Subcutaneous abdominal adipose tissue (tissue), 5 donors: ENCODE data around the gene PARVG.

Experiments used
- H3K27ac ChIP-seq: one replicate; pipeline ENCODE4 v1.7.0; 2013; ENCODE audit warnings: low read depth, mild to moderate bottlenecking, inconsistent platforms, low read length, moderate library complexity
- H3K27me3 ChIP-seq, 5 donors: one replicate each; pipeline ENCODE4 v1.7.0; 2013; ENCODE audit warnings: low read length in 5 of 5, inconsistent platforms in 1 of 5; ENCODE audit not compliant: control insufficient read depth in 5 of 5, insufficient read depth in 4 of 5
- H3K36me3 ChIP-seq, 5 donors: one replicate each; pipeline ENCODE4 v1.7.0; 2013; ENCODE audit warnings: low read length in 5 of 5; ENCODE audit not compliant: control insufficient read depth in 5 of 5, insufficient read depth in 5 of 5
- H3K4me1 ChIP-seq, 5 donors: one replicate each; pipeline ENCODE4 v1.7.0; 2013; ENCODE audit warnings: low read length in 5 of 5, mild to moderate bottlenecking in 3 of 5, moderate library complexity in 1 of 5; ENCODE audit not compliant: control insufficient read depth in 5 of 5, insufficient read depth in 5 of 5
- H3K4me3 ChIP-seq, 5 donors: one replicate each; pipeline ENCODE4 v1.7.0; 2013; ENCODE audit warnings: low read length in 5 of 5, low read depth in 1 of 5
- H3K9ac ChIP-seq, 5 donors: one replicate each; pipeline ENCODE4 v1.7.0; 2013; ENCODE audit warnings: low read length in 5 of 5, mild to moderate bottlenecking in 4 of 5, moderate library complexity in 3 of 5
- H3K9me3 ChIP-seq, 5 donors: one replicate each; pipeline ENCODE4 v1.7.0; 2013; ENCODE audit warnings: low read length in 5 of 5; ENCODE audit not compliant: control insufficient read depth in 5 of 5
- donor health status: healthy.
- donor health status: healthy.
- donor health status: healthy.
- donor health status: healthy.
- donor health status: healthy.

PARVG gene

DNA sequence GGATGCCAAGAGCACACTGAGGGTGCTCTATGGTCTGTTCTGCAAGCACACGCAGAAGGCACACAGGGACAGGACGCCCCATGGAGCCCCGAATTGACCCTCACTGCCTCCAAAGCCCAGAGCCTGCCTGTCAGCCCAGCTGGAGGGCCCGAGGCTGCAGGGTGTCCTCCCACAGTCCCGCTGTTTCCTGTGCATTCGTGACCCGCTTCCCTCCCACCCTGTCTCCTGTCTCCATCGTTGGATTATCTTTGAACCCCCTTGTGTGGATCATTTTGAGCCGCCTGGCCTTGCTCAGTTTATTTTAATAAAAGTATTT is 25.6 kb downstream of the PARVG start:
- Histone ChIP-seq H3K27ac (no peak overlapping the region), H3K4me1 (no peaks in the 10 kb centered on the region), H3K4me3 (no peak overlapping the region), H3K27me3 (peaks cover 3 to 22% (median 18%) of the 10 kb centered on the region in 5 donors), H3K9me3 (peaks cover 5 to 19% (median 14%) of the 10 kb centered on the region in 5 donors), H3K9ac (no peak overlapping the region), H3K36me3 (peaks cover 0 to 10% (median 0%) of the 10 kb centered on the region in 5 donors)

DNA sequence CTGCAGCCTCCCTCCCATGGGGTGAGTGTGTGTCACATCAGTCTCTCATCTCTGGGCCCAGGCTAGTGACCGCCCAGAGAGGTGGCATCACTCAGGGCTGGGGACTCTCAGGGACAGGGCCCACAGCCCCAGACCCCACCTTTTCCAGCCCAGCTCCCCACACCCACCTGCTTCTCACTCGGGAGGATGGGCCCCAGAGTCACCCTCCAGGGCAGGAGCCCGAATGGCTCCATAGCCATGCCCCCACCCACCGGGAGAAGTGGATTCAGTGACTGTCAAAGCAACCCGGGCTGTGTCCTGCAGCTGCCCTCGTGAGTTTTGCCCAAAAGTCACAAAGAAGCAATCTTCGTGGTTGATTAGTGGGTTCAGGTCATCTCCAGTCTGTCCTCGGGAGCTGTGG is 26.0 kb downstream of the PARVG start:
- peaks cover 0 to 10% (median 0%) of the 10 kb centered on the region in 5 donors for H3K36me3 ChIP-seq

DNA sequence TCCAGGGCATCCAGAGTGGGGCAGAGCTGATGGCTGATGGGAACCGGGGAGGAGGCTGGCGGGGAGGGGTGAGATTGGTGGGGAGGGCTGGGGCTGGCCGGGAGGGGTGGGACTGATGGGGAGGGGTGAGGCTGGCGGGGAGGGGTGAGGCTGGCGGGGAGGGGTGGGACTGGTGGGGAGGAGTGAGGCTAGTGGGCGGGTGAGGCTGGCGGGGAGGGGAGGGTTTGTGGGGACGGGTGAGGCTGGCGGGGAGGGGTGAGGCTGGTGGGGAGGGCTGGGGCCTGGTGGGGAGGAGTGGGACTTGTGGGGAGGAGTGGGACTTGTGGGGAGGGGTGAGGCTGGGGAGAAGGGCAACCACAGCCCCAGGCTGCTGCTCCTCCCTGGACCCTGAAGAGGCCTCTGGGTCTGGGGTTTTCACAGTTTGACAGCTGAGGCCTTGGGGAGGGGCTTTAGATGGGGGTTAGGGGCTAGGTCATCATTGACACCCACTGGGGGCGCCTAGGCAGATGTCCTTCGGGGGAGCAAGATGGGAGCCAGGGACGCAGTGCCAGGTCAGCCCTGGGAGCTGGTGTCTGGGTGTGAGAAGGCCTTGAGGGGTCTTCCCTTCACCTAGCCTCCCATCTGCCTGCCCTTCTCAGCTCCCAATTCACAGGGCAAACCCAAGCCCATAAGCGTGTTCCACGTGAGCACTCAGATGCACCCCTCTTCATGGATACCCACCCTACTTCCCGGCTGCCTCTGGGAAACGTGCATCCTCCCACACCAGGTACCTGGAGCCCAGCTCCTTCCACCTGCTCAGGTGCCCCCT is 26.7 kb downstream of the PARVG start:
- Histone ChIP-seq H3K36me3 (peaks cover 0 to 10% (median 0%) of the 10 kb centered on the region in 5 donors), H3K4me1 (peaks cover 0 to 3% (median 0%) of the 10 kb centered on the region in 5 donors), H3K9ac (no peak overlapping the region), H3K9me3 (peaks cover 5 to 19% (median 14%) of the 10 kb centered on the region in 5 donors), H3K27ac (no peak overlapping the region), H3K4me3 (no peak overlapping the region), H3K27me3 (peaks cover 0 to 19% (median 9%) of the 10 kb centered on the region in 5 donors)

More for the DNA sequence above, 26.0 kb downstream of the PARVG start:
- Histone ChIP-seq H3K9ac (no peak overlapping the region), H3K27ac (no peak overlapping the region), H3K27me3 (peaks cover 0 to 20% (median 14%) of the 10 kb centered on the region in 5 donors), H3K4me3 (no peak overlapping the region), H3K9me3 (peaks cover 5 to 19% (median 14%) of the 10 kb centered on the region in 5 donors), H3K4me1 (no peaks in the 10 kb centered on the region)

DNA sequence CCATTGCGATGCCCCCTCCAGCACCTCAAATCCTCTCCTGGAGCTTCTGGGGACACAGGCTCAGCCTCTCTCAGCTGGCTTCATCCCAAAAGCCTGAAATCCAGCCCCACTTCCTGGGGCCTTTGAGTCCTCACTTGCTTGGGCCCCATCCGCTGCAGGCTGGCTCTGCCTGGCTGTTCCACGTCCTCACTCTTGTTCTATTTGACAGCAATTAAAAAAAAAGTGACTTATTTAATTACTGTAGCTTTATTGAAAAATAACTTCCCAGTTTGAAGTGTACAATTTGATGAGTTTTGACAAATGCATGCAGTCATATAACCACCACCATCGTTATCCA is 27.2 kb downstream of the PARVG start:
- Histone ChIP-seq H3K9ac (no peak overlapping the region), H3K36me3 (peaks cover 0 to 10% (median 0%) of the 10 kb centered on the region in 5 donors), H3K27ac (no peak overlapping the region), H3K9me3 (peaks cover 5 to 19% (median 14%) of the 10 kb centered on the region in 5 donors), H3K27me3 (peaks cover 0 to 14% (median 9%) of the 10 kb centered on the region in 5 donors), H3K4me1 (peaks cover 0 to 6% (median 0%) of the 10 kb centered on the region in 5 donors), H3K4me3 (no peak overlapping the region)

DNA sequence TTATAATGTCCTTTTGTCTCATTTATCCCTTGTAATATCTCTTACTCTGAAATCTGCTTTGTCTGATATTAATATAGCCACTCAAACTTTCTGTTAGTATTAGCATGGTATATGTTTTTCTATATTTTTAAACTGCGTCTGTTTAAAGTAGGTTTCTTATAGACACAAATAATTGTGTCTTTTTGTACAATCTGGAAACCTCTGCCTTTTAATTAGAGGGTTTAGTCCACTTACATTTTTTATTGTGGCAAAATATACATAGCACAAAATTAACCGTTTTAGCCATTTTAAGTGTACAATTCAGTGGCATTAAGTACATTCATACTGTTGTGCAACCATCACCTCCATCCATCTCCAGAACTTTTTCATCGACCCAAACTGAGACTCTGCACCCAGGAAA is 28.6 kb downstream of the PARVG start:
- Histone ChIP-seq H3K9me3 (peaks cover 5 to 20% (median 14%) of the 10 kb centered on the region in 5 donors), H3K9ac (no peak overlapping the region), H3K27ac (no peak overlapping the region), H3K4me1 (peaks cover 0 to 6% (median 0%) of the 10 kb centered on the region in 5 donors), H3K4me3 (no peak overlapping the region), H3K36me3 (peaks cover 0 to 7% (median 0%) of the 10 kb centered on the region in 5 donors), H3K27me3 (peaks cover 0 to 14% (median 9%) of the 10 kb centered on the region in 5 donors)

DNA sequence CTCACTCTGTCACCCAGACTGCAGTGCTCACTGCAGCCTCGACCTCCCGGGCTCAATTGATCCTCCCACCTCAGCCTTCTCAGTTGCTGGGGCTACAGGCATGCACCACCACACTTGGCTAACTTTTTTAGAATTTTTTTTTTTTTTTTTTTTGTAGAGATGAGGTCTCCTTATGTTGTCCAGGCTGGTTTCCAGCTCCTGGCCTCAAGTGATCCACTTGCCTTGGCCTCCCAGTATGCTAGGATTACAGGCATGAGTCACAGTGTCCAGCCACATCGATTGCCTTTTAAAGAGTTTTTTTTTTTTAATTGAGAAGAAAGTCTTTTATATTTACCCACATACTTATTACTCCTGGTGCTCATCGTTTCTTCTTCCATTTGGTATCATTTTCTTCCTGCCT is 30.0 kb downstream of the PARVG start:
- H3K36me3 ChIP-seq: peaks cover 0 to under 1% (median 0%) of the 10 kb centered on the region in 5 donors
- peaks cover 0 to 6% (median 0%) of the 10 kb centered on the region in 5 donors for H3K4me1 ChIP-seq
- H3K9me3 ChIP-seq: peaks cover 9 to 32% (median 22%) of the 10 kb centered on the region in 5 donors
- H3K4me3 ChIP-seq: no peak overlapping the region
- peaks cover 0 to 8% (median 6%) of the 10 kb centered on the region in 5 donors for H3K27me3 ChIP-seq
- H3K9ac ChIP-seq: no peak overlapping the region
- no peak overlapping the region for H3K27ac ChIP-seq

DNA sequence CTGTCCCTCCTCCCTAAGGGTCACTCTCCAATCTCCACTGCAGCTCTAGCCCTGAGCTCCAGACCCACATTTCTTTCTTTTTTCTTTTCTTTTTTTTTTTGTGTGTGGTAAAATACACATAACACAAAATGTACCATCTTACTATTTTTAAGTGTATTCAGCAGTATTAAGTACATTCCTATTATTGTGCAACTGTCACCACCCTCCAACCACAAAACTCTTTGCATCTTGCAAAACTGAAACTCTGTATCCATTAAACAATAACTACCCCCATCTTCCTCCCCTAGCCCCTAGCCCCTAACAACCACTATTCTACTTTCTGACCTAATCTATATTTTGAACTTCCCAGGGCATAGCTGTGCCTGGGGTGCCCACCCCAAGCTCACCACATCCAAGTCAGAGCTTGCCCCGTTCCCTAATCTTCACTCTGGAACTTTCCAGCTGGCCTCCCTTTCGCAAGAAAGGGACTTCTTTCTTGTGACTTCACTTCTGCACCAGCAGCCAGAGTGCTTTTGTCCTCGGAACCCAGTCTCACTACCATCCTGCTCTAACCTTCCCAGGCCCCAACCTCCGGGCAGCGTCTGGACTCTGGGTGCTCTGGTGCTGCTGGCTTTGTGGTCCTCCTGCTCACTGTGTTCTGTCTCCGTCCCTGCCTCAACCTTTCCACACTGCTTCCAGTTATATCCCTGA is 30.7 kb downstream of the PARVG start:
- Histone ChIP-seq H3K9me3 (peaks cover 9 to 34% (median 22%) of the 10 kb centered on the region in 5 donors), H3K4me1 (peaks cover 0 to 6% (median 0%) of the 10 kb centered on the region in 5 donors), H3K4me3 (no peak overlapping the region), H3K9ac (no peak overlapping the region), H3K36me3 (no peaks in the 10 kb centered on the region), H3K27me3 (peaks cover 0 to 6% (median 3%) of the 10 kb centered on the region in 5 donors), H3K27ac (no peak overlapping the region)

DNA sequence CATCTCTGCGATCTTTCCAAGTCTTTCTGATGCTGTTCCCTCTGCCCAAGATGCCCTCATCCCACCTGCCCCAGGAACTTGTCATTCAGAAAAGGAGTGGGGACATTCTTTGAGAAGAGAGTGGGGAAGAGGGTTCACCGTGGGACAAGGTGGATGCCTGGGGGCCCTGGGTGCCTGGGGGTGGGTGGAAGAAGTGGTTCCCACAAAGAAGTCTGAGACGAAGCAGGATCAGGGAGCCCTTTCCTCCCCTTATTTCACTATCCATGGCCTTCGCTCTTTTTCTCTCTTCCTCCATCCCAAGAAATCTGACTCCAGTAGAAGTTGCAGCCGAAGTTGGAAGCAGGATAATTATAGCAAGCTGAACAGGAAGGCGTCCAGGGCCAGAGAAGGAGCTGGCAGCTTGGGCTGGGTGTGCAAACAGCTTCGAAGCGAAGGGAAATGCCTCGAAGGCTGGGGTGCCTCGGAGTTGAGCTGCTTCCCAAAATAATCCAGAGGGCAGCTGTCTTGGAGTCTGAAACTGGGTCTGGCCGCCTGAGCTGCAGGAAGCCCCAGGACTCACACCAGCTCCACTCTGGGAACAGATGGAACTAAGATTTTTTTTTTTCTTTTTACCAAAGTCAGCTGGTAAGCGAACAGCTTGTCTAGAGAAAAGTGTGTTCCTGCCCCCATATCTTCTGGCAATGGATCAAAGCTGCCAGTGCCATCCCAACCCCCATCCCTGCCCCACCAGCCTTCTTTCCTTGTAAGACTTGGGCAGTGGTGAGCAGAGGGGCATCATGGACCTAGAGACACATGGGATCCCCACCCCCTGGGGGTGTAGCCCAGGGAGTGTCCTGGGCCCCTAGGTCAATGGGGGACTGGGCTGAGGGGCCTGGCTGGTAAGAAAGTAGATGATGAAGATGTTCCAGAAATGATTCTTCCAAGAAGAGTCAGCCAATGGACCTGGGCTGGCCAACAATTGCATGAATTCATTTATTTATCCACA is 31.5 kb downstream of the PARVG start:
- Histone ChIP-seq H3K27me3 (peaks cover 0 to 6% (median 3%) of the 10 kb centered on the region in 5 donors), H3K36me3 (no peaks in the 10 kb centered on the region), H3K4me3 (no peak overlapping the region), H3K9ac (no peak overlapping the region), H3K4me1 (peaks cover 0 to 6% (median 0%) of the 10 kb centered on the region in 5 donors), H3K9me3 (peaks cover 9 to 34% (median 22%) of the 10 kb centered on the region in 5 donors), H3K27ac (no peak overlapping the region)

DNA sequence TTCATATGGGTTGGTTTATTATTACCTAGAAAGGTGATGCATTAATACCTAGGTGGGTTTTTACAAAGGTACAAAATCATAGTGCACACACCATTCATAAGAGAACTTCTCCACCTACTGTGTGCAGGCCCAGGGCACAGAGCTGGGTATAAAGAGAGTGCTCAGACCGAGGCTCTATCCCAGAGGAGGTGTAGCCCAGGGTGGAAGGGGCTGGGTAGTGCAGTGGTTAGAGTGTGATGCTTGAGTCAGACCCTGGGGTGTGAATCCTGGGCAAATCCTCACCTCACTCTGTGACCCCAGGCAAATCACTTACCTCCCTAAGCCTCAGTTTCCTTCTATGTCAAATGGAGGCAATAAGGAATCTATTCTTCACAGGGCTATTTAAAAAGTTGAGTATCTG is 32.2 kb downstream of the PARVG start:
- Histone ChIP-seq H3K27ac (no peak overlapping the region), H3K9ac (no peak overlapping the region), H3K4me3 (no peak overlapping the region), H3K27me3 (peaks cover 0 to 7% (median 3%) of the 10 kb centered on the region in 5 donors), H3K4me1 (peaks cover 0 to 6% (median 0%) of the 10 kb centered on the region in 5 donors), H3K36me3 (no peaks in the 10 kb centered on the region), H3K9me3 (peaks cover 9 to 34% (median 20%) of the 10 kb centered on the region in 5 donors)
